HG03108 (cell line): ENCODE measurements around the gene STMN1.

Source experiments
- ATAC-seq: cut with Tn5 transposase; IDR thresholded peaks from one replicate; pipeline ENCODE4 v1.9.1; 2021; ENCODE audit warnings: moderate library complexity; ENCODE audit not compliant: unreplicated experiment

The STMN1 gene

DNA sequence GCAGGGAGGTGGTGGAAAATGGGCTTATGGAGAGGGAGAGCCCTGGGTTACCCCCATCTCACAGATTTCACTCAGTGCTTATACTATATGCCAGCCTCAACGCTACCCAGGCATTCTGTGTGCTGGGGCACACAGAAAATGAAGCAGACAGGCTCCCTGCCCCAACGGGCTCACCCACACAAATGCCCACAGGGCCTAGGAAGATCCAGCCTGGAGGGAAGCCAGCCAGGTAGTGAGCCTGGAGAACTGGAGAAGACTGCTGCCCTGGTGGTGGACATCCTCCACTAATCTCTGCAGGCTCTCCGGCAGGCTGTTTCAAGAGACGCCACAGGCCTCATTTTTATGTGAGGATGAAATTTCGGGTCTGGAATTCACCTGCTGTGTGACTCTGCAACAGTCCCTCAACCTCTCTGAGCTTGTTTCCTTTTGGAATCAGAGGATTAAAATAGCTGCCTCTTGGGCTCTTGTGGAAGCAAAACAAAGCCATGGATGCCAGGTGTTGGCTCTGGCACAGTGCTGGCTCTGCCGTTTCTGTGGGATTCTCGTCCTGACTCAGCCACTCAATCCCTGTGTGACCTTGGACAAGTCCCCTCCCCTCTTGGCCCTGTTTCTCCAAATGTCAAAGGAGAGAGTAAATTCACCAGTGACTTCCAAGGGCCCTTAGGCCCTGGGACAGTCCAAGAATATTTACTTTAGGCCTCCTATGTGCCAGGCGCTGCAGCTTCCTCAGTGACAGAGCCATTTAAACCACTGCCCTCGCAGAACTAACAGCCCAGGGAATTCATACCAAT is 34.3 kb downstream of the STMN1 start:
- no peak for ATAC-seq

- no peak for ATAC-seq
Measured at GRCh38 chr1:25871086-25871703, 35.0 kb downstream of the STMN1 start.

GRCh38 chr1:25870614-25871013 is 35.6 kb downstream of the STMN1 start:
- ATAC-seq, result no peak

DNA sequence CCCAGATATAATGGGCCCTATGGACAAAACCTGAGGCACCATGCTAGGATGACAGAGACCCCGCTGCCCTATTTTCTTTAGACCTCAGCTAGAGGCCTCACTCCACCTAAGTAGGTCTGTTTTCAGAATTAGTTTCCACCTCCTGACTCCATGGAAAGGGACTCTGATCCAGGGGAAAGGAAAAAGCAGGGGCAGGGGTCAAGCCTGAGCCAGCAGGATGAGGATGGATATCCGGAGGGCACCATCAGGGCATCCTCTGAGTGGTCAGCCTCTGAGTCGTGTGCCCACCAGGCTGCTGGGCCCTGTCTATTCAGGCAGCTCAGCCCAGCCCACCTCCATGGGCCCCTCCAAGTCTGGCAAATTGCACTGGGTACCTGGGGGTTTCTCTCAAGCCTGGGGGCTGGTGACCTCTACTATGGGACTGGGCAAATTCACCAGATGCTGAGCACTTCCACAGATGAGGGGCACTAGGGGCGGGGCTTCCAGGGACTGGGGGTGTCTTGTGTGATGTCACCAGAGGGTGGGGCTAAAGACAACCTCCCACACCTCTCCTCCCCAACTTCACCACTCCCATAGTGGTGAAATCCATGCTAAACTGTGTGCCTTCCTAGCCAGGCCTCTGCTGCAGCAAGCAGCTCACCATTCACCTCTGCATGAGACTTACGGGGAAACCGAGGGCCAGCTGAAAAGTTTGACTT is 36.2 kb downstream of the STMN1 start:
- ATAC-seq, result no peak

- no peak for ATAC-seq
Measured at GRCh38 chr1:25867210-25867991, 38.8 kb downstream of the STMN1 start.

DNA sequence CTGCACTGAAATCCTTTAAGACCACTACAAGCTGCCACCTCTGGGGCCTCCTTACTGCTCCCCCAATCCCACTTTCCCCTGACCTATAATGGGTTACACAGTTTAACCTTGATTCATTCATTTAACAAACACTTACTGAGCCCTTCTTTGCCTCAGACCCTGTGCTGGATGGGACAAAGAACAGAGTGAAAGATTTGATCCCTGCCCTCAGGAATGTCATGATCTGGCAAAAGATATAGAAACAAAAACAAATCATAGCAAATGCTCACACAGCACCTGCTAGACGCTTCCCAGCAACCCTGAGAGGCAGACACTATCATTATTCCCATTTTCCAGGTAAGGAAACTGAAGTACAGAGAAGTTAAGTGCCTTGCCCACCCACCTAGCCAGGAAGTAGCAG is 39.9 kb downstream of the STMN1 start:
- no peak for ATAC-seq

DNA sequence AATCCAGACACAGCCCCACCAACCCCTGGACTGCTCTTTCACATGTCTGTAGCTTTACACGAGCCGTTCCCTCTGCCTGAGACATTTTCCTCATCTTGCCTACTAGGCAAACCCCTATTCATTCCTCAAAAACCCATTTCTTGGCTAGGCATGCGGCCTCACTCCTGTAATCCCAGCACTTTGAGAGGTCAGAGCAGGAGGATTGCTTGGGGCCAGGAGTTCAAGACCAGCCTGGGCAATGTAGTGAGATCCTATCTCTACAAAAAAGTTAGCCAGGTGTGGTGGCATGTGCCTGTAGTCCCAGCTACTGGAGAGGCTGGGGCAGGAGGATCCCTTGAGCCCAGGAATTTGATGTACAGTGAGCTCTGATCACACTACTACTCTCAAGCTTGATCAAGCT is 41.8 kb downstream of the STMN1 start:
- ATAC-seq, result no peak

DNA sequence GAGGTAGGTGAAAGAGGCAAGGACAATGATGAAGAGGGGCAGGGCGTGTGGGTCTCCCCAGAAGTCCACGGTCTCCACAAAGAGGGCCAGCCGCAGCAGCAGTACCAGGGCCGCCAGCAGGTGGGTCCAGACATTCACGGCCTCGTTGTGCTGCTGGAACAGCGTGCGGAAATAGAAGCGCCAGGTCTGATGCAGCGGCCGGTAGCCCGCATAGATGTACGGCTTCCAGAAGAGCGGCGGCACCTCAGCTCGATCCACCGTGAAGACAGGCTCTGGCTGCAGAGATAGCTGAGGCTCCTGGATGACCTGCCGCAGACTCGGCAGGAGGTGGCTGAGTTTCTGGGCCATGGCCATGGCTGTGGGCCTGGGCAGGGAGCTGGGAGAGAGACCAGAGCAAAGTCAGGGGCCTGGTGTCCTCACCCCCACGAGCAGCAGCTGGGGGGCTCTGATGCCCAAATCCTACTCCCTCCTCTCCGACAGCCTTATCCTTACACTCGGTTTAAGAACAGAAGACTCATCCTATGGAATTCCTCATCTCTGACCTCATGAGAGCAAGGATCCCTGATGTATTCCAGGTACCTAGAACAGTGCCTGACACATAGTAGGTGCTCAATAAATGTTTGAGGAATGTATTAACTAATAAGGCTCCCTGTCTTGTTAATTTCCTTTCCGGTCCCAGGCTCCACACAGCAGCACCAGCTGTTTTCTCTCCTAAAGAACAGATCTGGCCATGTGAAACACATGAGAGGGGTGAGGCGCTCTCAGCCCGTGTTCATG is 42.5 kb downstream of the STMN1 start:
- ATAC-seq, result no peak

DNA sequence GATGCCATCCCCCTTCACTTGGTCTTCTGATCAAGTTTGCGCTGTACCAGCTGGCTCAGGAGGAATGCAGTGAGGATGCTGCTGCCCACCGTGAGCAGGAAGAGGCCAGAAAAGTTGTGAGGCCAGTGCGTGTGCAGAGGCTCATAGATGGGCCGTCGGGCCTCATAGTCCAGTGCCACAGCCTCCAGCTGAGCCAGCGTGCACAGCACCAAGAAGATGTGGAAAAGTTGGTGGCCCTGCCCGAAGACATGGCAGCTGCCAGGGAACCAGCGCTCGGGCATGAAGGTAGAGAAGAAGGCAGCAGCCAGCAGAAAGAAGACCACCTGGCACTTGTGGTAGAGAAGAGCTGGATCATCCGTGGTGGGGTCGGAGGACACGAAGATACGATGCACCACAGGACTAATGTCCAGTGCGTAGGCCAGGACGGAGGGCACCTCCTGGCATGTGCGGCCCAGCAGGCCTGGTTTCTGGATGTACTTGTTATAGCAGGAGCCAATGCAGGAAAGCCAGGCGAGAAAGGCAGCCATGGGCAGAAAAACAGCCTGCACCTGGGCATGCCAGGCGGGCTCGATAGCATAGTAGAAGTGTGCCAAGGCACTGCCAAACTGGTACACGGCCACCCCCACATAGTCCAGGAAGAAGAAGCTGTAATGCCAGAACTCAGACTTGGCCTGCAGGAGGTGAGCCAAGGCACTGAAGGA is 43.3 kb downstream of the STMN1 start:
- no peak for ATAC-seq

DNA sequence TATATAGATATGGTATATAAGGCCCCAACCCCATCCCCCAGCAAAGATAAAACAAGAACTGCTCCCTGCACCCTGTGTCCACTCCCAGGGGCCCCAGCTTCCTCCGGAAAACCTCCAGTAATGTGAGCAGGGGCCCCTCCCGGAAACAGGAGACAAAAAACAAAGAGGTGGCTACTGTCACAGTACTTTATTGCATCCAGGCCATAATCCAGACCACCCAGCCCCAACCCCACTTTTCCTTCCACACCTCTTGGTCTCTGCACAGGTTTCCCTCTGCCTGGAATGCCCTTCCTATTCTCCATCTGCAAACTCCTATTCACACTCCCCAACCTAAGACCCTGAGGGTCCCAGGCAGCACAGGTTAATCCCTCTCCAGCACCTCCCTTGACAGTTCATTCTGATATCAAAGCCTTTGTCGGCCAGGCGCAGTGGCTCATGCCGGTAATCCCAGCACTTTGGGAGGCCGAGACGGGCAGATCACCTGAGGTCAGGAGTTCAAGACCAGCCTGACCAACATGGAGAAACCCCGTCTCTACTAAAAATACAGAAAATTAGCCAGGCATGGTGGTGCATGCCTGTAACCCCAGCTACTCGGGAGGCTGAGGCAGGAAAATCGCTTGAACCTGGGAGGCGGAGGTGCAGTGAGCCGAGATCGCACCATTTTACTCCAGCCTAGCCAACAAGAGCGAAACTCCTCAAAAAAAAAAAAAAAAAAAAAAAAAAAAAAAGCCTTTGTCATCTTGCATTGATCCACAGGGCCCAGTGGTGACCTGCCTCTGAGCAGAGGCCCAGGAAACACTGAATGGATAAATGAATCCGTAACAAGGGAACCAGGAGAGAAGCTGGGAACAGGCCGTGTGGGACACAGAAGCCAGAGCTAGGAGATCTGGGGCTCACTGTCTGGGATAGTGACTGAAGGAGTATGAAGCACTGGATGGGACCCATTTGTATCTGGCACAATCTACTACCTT is 44.6 kb downstream of the STMN1 start:
- ATAC-seq, result no peak

- peak; percentile 82 for ATAC-seq
Measured at GRCh38 chr1:25858906-25859789, 47.1 kb downstream of the STMN1 start, which contains the start of gene AUNIP. AUNIP (minus strand) TSS chr1:25859457; CDS start chr1:25859357, 100 bp downstream.

DNA sequence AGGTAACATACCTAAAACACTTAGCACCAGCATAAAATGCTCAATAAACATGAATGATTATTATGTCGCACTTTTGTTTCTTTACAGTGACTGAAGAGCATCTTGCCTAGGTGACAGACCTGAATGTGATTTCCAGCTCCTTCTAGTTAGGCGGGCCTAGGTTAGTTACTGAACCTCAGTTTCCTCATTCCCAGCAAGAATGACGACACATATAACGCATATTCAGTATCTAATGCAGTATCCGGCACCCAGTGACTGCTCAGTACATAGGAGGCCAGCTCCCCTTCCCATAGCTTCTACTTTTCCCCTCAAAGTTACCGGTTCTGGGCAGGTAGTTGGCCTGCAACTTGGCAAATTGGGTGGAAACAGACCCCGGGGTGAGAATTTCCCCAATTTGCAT is 47.7 kb downstream of the STMN1 start:
- ATAC-seq, result no peak

DNA sequence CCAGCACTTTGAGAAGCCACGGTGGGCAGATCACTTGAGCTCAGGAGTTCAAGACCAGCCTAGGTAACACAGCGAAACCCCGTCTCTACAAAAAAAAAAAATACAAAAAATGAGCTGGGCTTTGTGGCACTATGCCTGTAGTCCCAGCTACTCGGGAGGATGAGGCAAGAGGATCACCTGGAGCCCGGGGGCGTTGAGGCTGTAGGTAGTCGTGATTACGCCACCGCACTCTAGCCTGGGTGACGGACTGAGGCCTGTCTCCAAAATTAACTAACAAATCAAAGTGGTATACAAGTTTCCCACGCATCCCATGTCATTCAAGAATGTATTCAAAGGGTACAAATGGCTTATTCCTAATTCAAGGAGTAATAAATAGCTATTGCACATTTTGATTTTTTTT is 49.4 kb downstream of the STMN1 start:
- ATAC-seq, result no peak

DNA sequence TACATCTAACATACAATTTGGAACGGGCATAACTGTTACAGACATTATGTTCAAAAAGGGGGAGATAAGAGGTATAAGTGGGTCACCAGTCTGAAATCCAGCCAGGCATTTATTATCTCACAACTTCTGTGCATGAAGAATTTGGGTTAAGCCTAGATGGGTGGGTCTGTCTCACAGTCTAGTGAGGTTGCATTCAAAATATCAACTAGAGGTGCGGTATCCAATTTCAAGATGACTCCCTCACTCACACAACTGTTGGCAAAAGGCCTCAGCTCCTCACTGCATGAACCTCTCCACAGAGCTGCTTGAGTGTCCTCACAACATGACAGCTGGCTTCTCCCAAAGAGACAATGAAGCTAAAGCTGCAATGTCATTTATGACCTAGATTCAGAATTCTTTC is 51.7 kb downstream of the STMN1 start:
- no peak for ATAC-seq
